Endothelial cell of umbilical vein (primary cell): ENCODE results near the gene ACTN1. TPM values are rescaled to one million over a fixed set of nuclear protein-coding genes. Genes with fewer than 3 reads are reported as not detected.

Source experiments
- polyA plus RNA-seq, 4 experiments: library from polyadenylated mRNA; depleted of rRNA in 3 of 4; stranded (reverse) in 3 of 4; unstranded in 1 of 4; fragments of >200 nt; gene quantifications; 2 replicates each; pipeline versions ENCODE4 v1.2.1 to v1.2.3, GENCODE V29; 2011 to 2012; ENCODE audit warnings: missing spikeins in 1 of 4
- small RNA-seq: library from RNA; depleted of rRNA; stranded (forward); fragments of <200 nt; gene quantifications from one replicate; pipeline ENCODE3, GENCODE V24; 2012; ENCODE audit warnings: low replicate concordance, low read depth; ENCODE audit not compliant: insufficient read depth, insufficient read length
- total RNA-seq: library from RNA; stranded (reverse); gene quantifications from 2 replicates; pipeline ENCODE4 v1.2.3, GENCODE V29; 2021

The ACTN1 gene
- total and polyA plus RNA-seq, 2 donors (not counting 3 experiments of a cell fraction or from before 2014, with no cell fraction given): 442 to 463 TPM

Small RNA genes lying within 50 kb of the gene (small RNA-seq; reads per million reads assigned to genes)
- gene BANF1P1: not detected
- gene HMGN1P3: not detected
- gene RPS29P1: not detected

Other genes starting within 250 kb of the ACTN1 start
- 89.6 and 91.3 TPM in 2 replicates for gene ZFP36L1, start 186.2 kb downstream of the ACTN1 start, total RNA-seq
- gene ZFP36L1, start 186.2 kb downstream of the ACTN1 start, polyA plus RNA-seq: 46.0 and 63.3 TPM in 2 replicates
- 35.3 and 37.9 TPM in 2 replicates for gene DCAF5, start 173.8 kb upstream of the ACTN1 start, total RNA-seq
- gene DCAF5, start 173.8 kb upstream of the ACTN1 start, polyA plus RNA-seq: 49.1 and 52.5 TPM in 2 replicates
- 18.6 and 22.6 TPM in 2 replicates for gene EXD2, start 212.2 kb upstream of the ACTN1 start, total RNA-seq
- 10.7 and 11.6 TPM in 2 replicates for gene EXD2, start 212.2 kb upstream of the ACTN1 start, polyA plus RNA-seq